ENCODE data around the gene CLIC3.

DNA sequence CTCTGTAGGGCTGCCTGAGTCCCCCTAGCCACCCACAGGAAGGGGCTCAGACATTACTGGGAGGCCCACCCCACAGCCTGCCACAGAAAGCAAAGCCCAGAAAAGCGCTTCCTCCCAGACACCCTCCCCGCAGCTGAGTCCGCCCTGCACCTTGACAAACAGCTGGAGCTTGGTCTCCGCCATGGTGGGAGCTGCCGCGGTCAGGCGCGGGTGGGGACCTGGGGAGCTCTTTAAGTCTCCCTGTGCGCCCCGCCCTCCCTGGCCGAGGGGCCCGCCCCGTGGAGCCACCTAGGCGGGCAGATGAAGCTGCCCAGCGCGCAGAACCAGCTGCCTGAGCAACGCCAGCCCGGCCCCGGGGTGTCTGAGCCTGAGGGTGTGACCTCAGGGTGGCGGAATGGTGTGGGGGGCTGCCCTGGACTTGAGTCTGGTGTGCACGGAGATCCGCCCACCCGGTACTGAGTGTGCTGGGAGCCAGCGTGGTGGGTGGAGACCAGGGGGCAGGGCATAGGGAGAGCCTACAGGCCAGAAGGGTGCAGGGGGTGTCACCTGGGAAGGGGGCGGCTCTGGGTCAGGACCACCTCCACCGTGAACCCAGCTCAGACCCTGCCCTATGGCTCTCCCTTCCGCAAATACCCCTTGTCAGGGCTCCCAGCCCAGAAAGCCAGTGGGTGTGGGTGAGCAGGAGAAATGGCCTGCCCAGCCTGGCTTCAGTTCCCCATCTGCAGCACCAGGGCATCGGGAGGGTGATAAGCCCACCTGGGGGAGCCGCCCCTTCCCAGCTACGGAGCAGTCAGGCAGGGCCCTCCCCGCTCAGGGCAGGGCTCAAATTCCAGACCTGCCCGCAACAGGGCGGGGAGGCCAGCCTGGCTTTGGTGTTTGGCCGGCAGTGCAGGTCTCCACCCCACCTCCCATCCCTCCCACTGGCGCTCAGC lies at the start of gene CLIC3:
- TF ChIP-seq ZNF565 (CRISPR knock-in tag; conservative IDR thresholded peaks at IDR 0.05; ENCODE audit: low read depth) (no peak), ZNF8 (CRISPR knock-in tag; IDR thresholded peaks at IDR 0.05) (no peak), PPARA (CRISPR knock-in tag; IDR thresholded peaks at IDR 0.05; ENCODE audit: borderline replicate concordance) (no peak), TOX (CRISPR knock-in tag; IDR thresholded peaks at IDR 0.05; ENCODE audit: borderline replicate concordance) (no peak), ZFP30 (CRISPR knock-in tag; IDR thresholded peaks at IDR 0.05) (no peak), CSRNP3 (CRISPR knock-in tag; IDR thresholded peaks at IDR 0.05) (no peak), SNAI2 (CRISPR knock-in tag; IDR thresholded peaks at IDR 0.05) (no peak), OSR1 (CRISPR knock-in tag; IDR thresholded peaks at IDR 0.05) (no peak), CREB5 (CRISPR knock-in tag; IDR thresholded peaks at IDR 0.05; ENCODE audit: low read depth) (no peak), ZC3H10 (CRISPR knock-in tag; IDR thresholded peaks at IDR 0.05) (no peak)
- TF ChIP-seq, protein P1, sequence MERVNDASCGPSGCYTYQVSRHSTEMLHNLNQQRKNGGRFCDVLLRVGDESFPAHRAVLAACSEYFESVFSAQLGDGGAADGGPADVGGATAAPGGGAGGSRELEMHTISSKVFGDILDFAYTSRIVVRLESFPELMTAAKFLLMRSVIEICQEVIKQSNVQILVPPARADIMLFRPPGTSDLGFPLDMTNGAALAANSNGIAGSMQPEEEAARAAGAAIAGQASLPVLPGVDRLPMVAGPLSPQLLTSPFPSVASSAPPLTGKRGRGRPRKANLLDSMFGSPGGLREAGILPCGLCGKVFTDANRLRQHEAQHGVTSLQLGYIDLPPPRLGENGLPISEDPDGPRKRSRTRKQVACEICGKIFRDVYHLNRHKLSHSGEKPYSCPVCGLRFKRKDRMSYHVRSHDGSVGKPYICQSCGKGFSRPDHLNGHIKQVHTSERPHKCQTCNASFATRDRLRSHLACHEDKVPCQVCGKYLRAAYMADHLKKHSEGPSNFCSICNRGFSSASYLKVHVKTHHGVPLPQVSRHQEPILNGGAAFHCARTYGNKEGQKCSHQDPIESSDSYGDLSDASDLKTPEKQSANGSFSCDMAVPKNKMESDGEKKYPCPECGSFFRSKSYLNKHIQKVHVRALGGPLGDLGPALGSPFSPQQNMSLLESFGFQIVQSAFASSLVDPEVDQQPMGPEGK (CRISPR knock-in tag; IDR thresholded peaks at IDR 0.05; ENCODE audit: borderline replicate concordance) = no peak
- TF ChIP-seq, protein P2, sequence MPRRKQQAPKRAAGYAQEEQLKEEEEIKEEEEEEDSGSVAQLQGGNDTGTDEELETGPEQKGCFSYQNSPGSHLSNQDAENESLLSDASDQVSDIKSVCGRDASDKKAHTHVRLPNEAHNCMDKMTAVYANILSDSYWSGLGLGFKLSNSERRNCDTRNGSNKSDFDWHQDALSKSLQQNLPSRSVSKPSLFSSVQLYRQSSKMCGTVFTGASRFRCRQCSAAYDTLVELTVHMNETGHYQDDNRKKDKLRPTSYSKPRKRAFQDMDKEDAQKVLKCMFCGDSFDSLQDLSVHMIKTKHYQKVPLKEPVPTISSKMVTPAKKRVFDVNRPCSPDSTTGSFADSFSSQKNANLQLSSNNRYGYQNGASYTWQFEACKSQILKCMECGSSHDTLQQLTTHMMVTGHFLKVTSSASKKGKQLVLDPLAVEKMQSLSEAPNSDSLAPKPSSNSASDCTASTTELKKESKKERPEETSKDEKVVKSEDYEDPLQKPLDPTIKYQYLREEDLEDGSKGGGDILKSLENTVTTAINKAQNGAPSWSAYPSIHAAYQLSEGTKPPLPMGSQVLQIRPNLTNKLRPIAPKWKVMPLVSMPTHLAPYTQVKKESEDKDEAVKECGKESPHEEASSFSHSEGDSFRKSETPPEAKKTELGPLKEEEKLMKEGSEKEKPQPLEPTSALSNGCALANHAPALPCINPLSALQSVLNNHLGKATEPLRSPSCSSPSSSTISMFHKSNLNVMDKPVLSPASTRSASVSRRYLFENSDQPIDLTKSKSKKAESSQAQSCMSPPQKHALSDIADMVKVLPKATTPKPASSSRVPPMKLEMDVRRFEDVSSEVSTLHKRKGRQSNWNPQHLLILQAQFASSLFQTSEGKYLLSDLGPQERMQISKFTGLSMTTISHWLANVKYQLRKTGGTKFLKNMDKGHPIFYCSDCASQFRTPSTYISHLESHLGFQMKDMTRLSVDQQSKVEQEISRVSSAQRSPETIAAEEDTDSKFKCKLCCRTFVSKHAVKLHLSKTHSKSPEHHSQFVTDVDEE (CRISPR knock-in tag; IDR thresholded peaks at IDR 0.05) = no peak
